Measurements from ENCODE around the gene NIP7. TPM values are rescaled to one million over a fixed set of nuclear protein-coding genes. Genes with fewer than 3 reads are reported as not detected.
A peak's percentile ranks its signal among the peaks of the same experiment; 100 is the strongest.

Gene NIP7
- total RNA-seq, 1 donor = 27.9 TPM

DNA sequence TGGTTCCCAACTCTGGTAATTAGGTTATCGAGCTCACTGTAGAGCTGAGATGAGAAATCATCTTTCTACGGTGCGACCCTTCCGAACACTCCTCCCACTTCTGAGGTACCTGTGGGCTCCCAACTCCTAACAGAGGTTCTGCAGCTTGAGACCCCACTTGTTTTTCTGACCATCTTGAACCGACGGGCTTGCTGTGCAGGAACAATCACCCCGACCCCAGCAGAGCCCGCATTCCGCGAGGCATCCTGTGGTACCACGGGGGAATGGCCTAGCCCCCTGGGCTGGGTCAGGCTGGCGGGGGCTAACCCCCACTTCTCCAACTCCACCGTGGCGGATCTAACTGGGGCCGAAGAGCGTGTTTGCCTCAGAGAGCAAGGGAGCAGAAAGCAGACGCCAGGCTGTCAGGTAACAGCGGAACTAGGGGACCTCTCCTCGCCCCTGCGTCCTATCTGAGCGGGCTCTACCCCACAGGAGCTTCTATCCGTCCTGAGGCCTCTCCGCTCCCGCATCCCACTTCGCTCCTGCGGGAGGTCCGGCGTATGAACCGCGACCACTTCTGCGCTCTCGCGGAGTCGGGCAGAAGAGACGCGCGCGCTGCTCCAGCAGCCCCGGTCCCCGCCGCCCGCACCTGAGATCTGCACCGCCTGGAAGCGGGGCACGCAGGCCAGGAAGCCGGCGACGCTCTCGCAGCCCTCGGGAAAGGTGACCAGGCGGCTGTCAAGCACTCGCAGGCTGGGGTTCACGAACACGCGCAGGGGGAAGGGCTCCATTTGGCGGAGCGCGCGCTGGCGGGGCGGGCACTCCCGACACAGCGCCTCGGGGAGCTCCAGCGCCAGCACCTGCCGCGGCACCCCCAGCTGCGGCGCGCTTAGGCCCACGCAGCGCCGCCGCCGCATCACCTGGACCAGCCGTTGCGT, 9.9 kb upstream of the NIP7 start:
- peak overlapping the region; percentile 80 for H3K4me3 ChIP-seq (ENCODE audit: low read depth, low read length)
- TF ChIP-seq, protein P1, sequence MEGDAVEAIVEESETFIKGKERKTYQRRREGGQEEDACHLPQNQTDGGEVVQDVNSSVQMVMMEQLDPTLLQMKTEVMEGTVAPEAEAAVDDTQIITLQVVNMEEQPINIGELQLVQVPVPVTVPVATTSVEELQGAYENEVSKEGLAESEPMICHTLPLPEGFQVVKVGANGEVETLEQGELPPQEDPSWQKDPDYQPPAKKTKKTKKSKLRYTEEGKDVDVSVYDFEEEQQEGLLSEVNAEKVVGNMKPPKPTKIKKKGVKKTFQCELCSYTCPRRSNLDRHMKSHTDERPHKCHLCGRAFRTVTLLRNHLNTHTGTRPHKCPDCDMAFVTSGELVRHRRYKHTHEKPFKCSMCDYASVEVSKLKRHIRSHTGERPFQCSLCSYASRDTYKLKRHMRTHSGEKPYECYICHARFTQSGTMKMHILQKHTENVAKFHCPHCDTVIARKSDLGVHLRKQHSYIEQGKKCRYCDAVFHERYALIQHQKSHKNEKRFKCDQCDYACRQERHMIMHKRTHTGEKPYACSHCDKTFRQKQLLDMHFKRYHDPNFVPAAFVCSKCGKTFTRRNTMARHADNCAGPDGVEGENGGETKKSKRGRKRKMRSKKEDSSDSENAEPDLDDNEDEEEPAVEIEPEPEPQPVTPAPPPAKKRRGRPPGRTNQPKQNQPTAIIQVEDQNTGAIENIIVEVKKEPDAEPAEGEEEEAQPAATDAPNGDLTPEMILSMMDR (IDR thresholded peaks at IDR 0.05; ENCODE audit: insufficient read depth, low read length) = no peak
- no peak for DNase-seq (ENCODE audit: low read depth)

DNA sequence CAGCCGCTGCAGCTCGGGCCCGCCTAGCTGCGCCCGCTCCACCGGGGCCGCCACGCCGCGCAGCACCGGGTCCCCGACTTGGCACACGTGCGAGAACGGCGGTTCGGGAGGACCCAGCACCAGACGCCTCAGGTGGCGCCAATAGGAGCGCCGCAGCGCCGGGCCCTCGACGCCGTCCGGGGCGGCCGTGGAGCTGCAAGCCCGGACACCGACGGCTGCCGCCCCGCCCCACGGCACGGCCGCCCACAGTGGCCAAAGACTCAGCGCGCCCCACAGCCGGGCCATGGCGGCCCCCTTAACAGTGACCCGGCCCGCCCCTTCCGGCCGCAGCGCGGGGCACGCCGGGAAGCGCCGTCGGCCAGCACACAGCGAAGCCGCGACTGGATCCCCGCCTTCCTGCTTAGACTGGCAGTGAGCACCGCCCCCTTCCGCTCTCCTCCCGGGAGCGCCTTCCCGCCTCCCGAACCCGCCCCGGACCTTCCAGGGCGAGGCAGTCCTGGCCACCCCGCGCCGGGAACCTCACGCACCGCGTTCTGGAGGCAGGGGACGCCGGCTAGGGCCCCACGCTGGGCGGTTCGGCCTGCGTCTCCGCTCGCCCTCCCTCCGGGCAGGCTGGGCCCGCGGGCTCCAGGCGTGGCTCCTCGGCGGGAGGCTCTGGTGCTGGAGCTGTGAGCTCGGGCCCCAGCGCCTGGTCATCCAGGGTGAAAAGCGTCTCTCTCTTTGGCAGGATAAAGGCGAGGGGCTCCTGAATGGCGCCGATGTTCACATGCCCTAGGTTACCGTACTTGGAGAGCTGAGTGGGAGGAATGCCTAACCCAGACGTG, 9.1 kb upstream of the NIP7 start, which contains the start of gene PDF:
Gene PDF, minus strand, starts transcription at position 303 of the 824 bp plus-strand sequence. Its CDS starts 18 bp downstream, at position 285.
- DNase-seq (ENCODE audit: low read depth) = peak; percentile 88
- peak within 1 kb of the TSS; percentile 80 for H3K4me3 ChIP-seq (ENCODE audit: low read depth, low read length)
- TF ChIP-seq, protein P1 (IDR thresholded peaks at IDR 0.05; ENCODE audit: insufficient read depth, low read length) = no peak

DNA sequence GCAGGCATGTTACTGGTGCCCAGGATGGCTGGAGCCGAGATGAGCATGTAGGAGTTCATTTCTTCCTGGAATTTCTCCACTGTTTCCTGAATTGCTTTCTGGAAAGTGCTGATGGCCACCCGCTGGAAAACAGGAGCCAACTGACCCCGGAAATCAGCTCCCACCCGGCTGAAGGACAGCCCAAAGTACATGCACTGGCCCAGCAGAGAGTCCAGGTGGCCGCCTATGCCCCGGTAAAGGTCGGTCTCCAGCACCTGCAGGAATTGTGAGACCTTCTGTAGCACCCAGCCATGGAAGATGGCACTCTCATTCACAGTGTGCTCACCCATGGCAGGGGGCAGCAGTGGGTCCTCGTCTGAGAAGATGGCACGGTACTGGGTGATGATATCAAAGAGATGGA, 4.9 kb upstream of the NIP7 start:
- no peak for DNase-seq (ENCODE audit: low read depth)
- no peak overlapping the region for H3K4me3 ChIP-seq (ENCODE audit: low read depth, low read length)
- TF ChIP-seq, protein P1 (IDR thresholded peaks at IDR 0.05; ENCODE audit: insufficient read depth, low read length) = no peak

DNA sequence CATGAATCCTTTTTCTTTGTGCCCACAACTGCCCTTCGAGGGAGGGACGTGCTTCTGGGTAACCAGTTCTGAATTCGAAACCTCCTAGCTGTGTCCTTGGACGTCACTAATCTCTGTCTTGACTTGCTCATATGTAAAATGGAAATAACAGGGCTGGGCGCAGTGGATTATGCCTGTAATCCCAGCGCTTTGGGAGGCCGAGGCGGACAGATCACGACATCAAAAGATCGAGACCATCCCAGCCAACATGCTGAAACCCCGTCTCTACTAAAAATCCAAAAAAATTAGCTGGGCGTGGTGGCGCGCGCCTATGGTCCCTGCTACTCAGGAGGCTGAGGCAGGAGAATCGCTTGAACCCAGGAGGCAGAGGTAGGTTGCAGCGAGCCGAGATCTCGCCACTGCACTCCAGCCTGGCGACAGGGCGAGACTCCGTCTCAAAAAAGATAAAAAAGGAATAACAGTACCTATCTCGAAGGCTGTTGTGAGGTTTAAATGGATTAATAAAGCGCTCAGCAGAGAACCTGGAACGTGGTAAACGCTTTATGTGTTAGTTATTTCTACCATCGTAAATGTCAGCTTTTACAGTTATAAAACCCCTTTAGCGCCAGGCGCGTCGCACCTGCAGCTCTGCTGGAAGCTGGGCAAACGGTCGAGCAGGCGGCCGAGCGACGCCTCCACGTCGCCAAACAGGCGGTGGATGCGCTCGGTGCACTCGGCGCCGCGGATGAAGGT, 849 bp upstream of the NIP7 start:
- DNase-seq (ENCODE audit: low read depth) = no peak
- H3K4me3 ChIP-seq (ENCODE audit: low read depth, low read length) = peak overlapping the region; percentile 92
- TF ChIP-seq, protein P1 (IDR thresholded peaks at IDR 0.05; ENCODE audit: insufficient read depth, low read length) = no peak

DNA sequence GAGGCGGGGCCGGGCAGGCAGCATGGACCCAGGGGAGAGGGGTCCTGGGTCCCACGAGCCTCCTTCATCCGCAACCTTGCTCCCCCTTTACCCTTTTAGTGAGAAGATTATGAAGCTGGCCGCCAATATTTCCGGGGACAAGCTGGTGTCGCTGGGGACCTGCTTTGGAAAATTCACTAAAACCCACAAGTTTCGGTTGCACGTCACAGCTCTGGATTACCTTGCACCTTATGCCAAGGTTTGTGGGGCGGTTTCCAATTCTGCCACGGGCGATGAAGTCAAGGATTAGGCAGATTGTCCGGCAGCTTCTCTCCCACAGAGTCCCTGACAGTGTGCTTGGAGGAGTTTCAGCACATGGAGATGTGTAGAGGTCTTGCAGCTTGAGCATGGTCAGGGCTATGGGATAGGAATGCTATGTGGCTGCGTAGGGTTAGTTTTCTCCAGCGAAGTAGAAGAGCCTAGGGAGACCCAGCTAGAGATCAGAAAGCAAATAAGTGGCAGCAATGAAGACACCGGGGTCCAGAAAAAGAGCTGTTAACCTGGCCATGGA, 598 bp downstream of the NIP7 start:
- no peak for DNase-seq (ENCODE audit: low read depth)
- TF ChIP-seq, protein P1 (IDR thresholded peaks at IDR 0.05; ENCODE audit: insufficient read depth, low read length) = no peak

DNA sequence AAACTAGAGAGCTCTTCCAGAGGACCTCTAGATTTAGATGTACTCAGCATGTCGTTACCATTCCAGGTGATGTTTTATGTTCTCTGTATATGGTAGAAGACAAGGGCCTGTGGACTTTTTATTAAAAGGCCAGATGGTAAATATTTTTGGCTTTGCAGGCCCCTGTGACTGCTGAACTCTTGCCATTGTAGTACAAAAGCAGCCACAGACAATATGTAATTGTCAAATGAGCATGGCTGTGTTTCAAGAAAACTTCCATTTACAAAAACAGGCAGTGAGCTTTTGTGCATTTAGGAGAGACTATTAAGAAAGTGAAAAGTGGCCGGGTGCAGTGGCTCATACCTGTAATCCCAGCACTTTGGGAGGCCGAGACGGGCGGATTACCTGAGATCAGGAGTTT, 4.6 kb downstream of the NIP7 start:
- no peak overlapping the region for H3K4me3 ChIP-seq (ENCODE audit: low read depth, low read length)
- TF ChIP-seq, protein P1 (IDR thresholded peaks at IDR 0.05; ENCODE audit: insufficient read depth, low read length) = no peak
- no peak for DNase-seq (ENCODE audit: low read depth)

More for the DNA sequence above, 598 bp downstream of the NIP7 start:
- peak overlapping the region; percentile 92 for H3K4me3 ChIP-seq (ENCODE audit: low read depth, low read length)

Data from fibroblast of the aortic adventitia (primary cell).